ENCODE measurements around the gene PHC2. TPM values are rescaled to one million over a fixed set of nuclear protein-coding genes. Genes with fewer than 3 reads are reported as not detected.

The PHC2 gene
- total and polyA plus RNA-seq, 2 of the 13 experiments (the other 11 are each of a cell fraction or from before 2014, with no cell fraction given): 52.5 to 84.9 TPM

DNA sequence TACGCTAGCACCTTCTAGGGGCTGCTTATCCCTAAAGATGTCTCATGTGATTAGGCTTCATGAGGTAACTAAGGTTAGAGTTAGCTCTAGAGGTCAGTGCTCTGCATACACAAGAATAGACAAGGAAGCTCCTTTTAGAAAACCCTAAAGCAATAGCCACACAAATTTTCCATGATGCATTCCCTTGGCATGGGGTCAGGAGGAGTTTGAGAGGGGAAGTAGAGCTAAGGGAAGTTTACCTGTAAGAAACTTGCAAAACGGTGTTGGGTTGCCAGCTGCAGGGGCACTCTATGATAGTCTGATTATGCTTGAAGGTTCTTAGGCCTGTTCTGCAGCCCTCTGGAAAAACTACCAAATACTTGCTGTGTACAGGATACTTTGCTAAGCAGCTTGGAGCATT lies 71.0 kb downstream of the PHC2 start:
- Histone ChIP-seq H3K4me1 (ENCODE audit: insufficient read depth, low read length) (peaks cover 23% of the 10 kb centered on the region), H3K9ac (ENCODE audit: insufficient read depth, low read depth, low read length) (no peak overlapping the region), H3K27ac (ENCODE audit: extremely low read length, insufficient read depth, low read length) (no peak overlapping the region), H3K4me2 (ENCODE audit: low read depth, low read length) (no peak overlapping the region), H3K79me2 (ENCODE audit: insufficient read depth, low read length) (no peaks in the 10 kb centered on the region), H3K4me3 (replicated peaks in 1 of 3; ENCODE audit: insufficient read depth in 1 of 3, low read depth in 2 of 3, low read length in 3 of 3) (no peak overlapping the region), H3K27me3 (ENCODE audit: control insufficient read depth in 1 of 2, insufficient read depth in 2 of 2, low read length in 2 of 2) (no peaks in the 10 kb centered on the region; a peak in 1 of 5 replicates), H4K20me1 (ENCODE audit: insufficient read depth, low read length) (no peaks in the 10 kb centered on the region; the same call in 1 of the 2 replicates), H3K36me3 (replicated peaks in 1 of 2; ENCODE audit: control insufficient read depth in 1 of 2, insufficient read depth in 2 of 2, low read length in 2 of 2) (no peaks in the 10 kb centered on the region), H2AFZ (ENCODE audit: low read length) (no peak overlapping the region), H3K9me3 (ENCODE audit: low read length) (no peaks in the 10 kb centered on the region)
- ChIA-PET POLR2A (interaction anchor here (0.7 kb wide), 1 partner anchor 10 kb away, joined by 3 read pairs; no protein-coding TSS in a partner anchor), CTCF (ENCODE audit: low intra/inter-chr PET ratio, low total read pairs) (no interaction called here)
- TF ChIP-seq SKI (IDR thresholded peaks at IDR 0.05; ENCODE audit: partially characterized antibody) (no peak), MTA1 (CRISPR knock-in tag; IDR thresholded peaks at IDR 0.05; ENCODE audit: borderline replicate concordance) (no peak), PLRG1 (conservative IDR thresholded peaks at IDR 0.05) (no peak)
- TF ChIP-seq, protein P1, sequence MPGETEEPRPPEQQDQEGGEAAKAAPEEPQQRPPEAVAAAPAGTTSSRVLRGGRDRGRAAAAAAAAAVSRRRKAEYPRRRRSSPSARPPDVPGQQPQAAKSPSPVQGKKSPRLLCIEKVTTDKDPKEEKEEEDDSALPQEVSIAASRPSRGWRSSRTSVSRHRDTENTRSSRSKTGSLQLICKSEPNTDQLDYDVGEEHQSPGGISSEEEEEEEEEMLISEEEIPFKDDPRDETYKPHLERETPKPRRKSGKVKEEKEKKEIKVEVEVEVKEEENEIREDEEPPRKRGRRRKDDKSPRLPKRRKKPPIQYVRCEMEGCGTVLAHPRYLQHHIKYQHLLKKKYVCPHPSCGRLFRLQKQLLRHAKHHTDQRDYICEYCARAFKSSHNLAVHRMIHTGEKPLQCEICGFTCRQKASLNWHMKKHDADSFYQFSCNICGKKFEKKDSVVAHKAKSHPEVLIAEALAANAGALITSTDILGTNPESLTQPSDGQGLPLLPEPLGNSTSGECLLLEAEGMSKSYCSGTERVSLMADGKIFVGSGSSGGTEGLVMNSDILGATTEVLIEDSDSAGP (CRISPR knock-in tag; IDR thresholded peaks at IDR 0.05; ENCODE audit: borderline replicate concordance): no peak
- ATAC-seq: no peak
- no TSS peak for BruUV-seq (replicated peaks)
- in situ Hi-C loops (cut with HindIII; ENCODE audit: extremely low pct_ligation_motif_present, low pct_unique_long_range_greater_than_20kb) (no loop called here), intact Hi-C loops (cut with micrococcal nuclease; ENCODE audit: unreplicated experiment) (loop anchor here (10.0 kb wide), 1 partner anchor 245 kb away; no protein-coding TSS in a partner anchor)
- FAIRE-seq: no peak
- 93% methylated on average over 2 of the region's 2 CpGs for WGBS (ENCODE audit: low lambda C conversion rate)
- no peak for DNase-seq (ENCODE audit: low spot score)

DNA sequence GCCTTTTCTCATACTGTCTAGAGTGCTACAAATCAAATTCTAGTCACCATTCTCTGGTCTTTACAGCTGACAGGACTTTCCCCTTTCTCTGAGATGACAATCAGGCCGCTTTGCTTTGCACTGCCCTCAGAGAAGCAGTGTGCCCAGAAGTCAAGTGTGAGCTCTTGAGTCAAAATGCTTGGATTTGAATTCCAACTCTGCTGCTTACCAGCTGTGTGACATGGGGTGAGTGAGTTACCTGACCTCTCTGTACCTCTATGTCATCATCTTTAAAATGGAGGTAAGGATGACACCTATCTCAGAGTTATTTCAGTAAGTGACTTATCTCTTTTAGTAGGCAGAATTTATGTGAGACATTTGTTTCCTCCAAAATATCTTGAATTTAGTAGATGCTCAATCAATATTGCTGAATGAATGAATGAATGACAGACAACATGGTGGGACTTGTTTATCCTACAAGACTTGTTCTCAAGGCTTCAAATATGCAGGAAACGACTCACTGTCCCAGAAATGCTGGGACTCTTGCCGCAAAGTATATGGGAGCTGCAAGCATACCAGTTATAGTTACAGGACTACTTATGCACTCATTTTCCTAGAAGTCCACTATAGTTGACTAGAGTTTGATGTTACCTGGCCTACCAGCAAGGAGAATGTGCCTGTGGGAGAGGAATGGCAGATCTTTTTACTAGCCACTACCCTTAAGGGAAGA lies 71.9 kb downstream of the PHC2 start:
- in situ Hi-C loops (cut with HindIII; ENCODE audit: extremely low pct_ligation_motif_present, low pct_unique_long_range_greater_than_20kb) (no loop called here), intact Hi-C loops (cut with micrococcal nuclease; ENCODE audit: unreplicated experiment) (no loop called here)
- FAIRE-seq (no peak), ATAC-seq (no peak), DNase-seq (ENCODE audit: low spot score) (no peak)
- H3K9me3 ChIP-seq (ENCODE audit: low read length): no peaks in the 10 kb centered on the region
- CTCF ChIA-PET (ENCODE audit: low intra/inter-chr PET ratio, low total read pairs): no interaction called here
- H3K36me3 ChIP-seq (replicated peaks in 1 of 2; ENCODE audit: control insufficient read depth in 1 of 2, insufficient read depth in 2 of 2, low read length in 2 of 2): no peaks in the 10 kb centered on the region
- H3K9ac ChIP-seq (ENCODE audit: insufficient read depth, low read depth, low read length): no peak overlapping the region
- no peak overlapping the region for H3K4me2 ChIP-seq (ENCODE audit: low read depth, low read length)
- no peak overlapping the region for H2AFZ ChIP-seq (ENCODE audit: low read length)
- POLR2A ChIA-PET: no interaction called here
- no TSS peak for BruUV-seq (replicated peaks)
- no peaks in the 10 kb centered on the region for H4K20me1 ChIP-seq (ENCODE audit: insufficient read depth, low read length)
- H3K27ac ChIP-seq (ENCODE audit: extremely low read length, insufficient read depth, low read length): no peak overlapping the region
- no peak overlapping the region for H3K4me3 ChIP-seq (replicated peaks in 1 of 3; ENCODE audit: insufficient read depth in 1 of 3, low read depth in 2 of 3, low read length in 3 of 3)
- H3K79me2 ChIP-seq (ENCODE audit: insufficient read depth, low read length): no peaks in the 10 kb centered on the region
- H3K4me1 ChIP-seq (ENCODE audit: insufficient read depth, low read length): peaks cover 13% of the 10 kb centered on the region
- H3K27me3 ChIP-seq (ENCODE audit: control insufficient read depth in 1 of 2, insufficient read depth in 2 of 2, low read length in 2 of 2): no peaks in the 10 kb centered on the region; a peak in 1 of 5 replicates
- 80% methylated on average over 3 of the region's 3 CpGs for WGBS (ENCODE audit: low lambda C conversion rate)
- TF ChIP-seq, protein P2, sequence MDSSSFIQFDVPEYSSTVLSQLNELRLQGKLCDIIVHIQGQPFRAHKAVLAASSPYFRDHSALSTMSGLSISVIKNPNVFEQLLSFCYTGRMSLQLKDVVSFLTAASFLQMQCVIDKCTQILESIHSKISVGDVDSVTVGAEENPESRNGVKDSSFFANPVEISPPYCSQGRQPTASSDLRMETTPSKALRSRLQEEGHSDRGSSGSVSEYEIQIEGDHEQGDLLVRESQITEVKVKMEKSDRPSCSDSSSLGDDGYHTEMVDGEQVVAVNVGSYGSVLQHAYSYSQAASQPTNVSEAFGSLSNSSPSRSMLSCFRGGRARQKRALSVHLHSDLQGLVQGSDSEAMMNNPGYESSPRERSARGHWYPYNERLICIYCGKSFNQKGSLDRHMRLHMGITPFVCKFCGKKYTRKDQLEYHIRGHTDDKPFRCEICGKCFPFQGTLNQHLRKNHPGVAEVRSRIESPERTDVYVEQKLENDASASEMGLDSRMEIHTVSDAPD (CRISPR knock-in tag; IDR thresholded peaks at IDR 0.05): no peak
- TF ChIP-seq EED (CRISPR knock-in tag; IDR thresholded peaks at IDR 0.05): no peak
- TF ChIP-seq, protein P3, sequence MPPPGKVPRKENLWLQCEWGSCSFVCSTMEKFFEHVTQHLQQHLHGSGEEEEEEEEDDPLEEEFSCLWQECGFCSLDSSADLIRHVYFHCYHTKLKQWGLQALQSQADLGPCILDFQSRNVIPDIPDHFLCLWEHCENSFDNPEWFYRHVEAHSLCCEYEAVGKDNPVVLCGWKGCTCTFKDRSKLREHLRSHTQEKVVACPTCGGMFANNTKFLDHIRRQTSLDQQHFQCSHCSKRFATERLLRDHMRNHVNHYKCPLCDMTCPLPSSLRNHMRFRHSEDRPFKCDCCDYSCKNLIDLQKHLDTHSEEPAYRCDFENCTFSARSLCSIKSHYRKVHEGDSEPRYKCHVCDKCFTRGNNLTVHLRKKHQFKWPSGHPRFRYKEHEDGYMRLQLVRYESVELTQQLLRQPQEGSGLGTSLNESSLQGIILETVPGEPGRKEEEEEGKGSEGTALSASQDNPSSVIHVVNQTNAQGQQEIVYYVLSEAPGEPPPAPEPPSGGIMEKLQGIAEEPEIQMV (CRISPR knock-in tag; IDR thresholded peaks at IDR 0.05; ENCODE audit: low read depth): no peak
- TF ChIP-seq NFKB2 (CRISPR knock-in tag; IDR thresholded peaks at IDR 0.05; ENCODE audit: borderline replicate concordance): no peak
- TF ChIP-seq MTF2 (CRISPR knock-in tag; IDR thresholded peaks at IDR 0.05; ENCODE audit: borderline replicate concordance): no peak
- no peak for TF ChIP-seq TCF7L2 (IDR thresholded peaks at IDR 0.05; ENCODE audit: low read depth, low read length)
- TF ChIP-seq ETV5 (CRISPR knock-in tag; IDR thresholded peaks at IDR 0.05; ENCODE audit: borderline replicate concordance): no peak
- TF ChIP-seq ZBTB7B (CRISPR knock-in tag; IDR thresholded peaks at IDR 0.05): no peak
- no peak for TF ChIP-seq ZNF556 (CRISPR knock-in tag; IDR thresholded peaks at IDR 0.05; ENCODE audit: borderline replicate concordance)
- TF ChIP-seq ATAD3A (CRISPR knock-in tag; IDR thresholded peaks at IDR 0.05): no peak
- no peak for TF ChIP-seq IKZF1 (IDR thresholded peaks at IDR 0.05)

Data from HepG2 (cell line).